Neural progenitor cell (in vitro differentiated cells): ENCODE results near the gene ABCC4.
"Not testable (repeated sequence)": the region's sequence is repeated elsewhere in the genome, so short reads cannot be mapped to it uniquely, and the experiment has no call there.

Experiments used
- EZH2 ChIP-seq: fragments of 200-600 bp; sonication (generic); IDR thresholded peaks from 2 replicates; pipeline ENCODE4 v1.6.1; 2017; ENCODE audit warnings: antibody characterized with exemption, mild to moderate bottlenecking, moderate library complexity
- TF ChIP-seq, protein P1 (sequence below): fragments of 200-600 bp; sonication (generic); IDR thresholded peaks from 2 replicates; pipeline ENCODE4 v1.5.1; 2017; ENCODE audit warnings: antibody characterized with exemption, mild to moderate bottlenecking

DNA sequence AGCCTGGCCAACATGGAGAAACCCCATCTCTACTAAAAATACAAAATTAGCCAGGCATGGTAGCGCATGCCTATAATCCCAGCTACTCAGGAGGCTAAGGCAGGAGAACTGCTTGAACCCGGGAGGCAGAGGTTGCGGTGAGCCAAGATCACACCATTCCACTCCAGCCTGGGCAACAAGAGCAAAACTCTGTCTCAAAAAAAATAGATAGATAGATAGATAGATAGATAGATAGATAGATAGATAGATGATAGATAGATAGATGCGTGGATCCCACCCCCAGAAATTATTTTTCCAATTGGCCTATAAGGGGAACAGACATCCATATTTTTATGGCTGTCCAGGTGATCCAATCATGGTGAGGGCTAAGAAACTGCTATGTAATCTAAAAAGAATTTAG, 11.3 kb downstream of the ABCC4 start:
- TF ChIP-seq, protein P1, sequence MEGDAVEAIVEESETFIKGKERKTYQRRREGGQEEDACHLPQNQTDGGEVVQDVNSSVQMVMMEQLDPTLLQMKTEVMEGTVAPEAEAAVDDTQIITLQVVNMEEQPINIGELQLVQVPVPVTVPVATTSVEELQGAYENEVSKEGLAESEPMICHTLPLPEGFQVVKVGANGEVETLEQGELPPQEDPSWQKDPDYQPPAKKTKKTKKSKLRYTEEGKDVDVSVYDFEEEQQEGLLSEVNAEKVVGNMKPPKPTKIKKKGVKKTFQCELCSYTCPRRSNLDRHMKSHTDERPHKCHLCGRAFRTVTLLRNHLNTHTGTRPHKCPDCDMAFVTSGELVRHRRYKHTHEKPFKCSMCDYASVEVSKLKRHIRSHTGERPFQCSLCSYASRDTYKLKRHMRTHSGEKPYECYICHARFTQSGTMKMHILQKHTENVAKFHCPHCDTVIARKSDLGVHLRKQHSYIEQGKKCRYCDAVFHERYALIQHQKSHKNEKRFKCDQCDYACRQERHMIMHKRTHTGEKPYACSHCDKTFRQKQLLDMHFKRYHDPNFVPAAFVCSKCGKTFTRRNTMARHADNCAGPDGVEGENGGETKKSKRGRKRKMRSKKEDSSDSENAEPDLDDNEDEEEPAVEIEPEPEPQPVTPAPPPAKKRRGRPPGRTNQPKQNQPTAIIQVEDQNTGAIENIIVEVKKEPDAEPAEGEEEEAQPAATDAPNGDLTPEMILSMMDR: not testable (repeated sequence)
- not testable (repeated sequence) for TF ChIP-seq EZH2
